Urothelium cell line (cell line): Measurements from ENCODE around the gene UQCR10.
A peak's percentile ranks its signal among the peaks of the same experiment; 100 is the strongest.
"Not testable (repeated sequence)": the region's sequence is repeated elsewhere in the genome, so short reads cannot be mapped to it uniquely, and the experiment has no call there.

Experiments used
- DNase-seq: peaks from one replicate; pipeline ENCODE4 v3.0.0; 2011; ENCODE audit warnings: low spot score, mixed read lengths
- FAIRE-seq: peaks from 2 replicates; lab custom pipeline; 2011; peaks lifted over from hg19 to GRCh38; lab: Jason Lieb, UNC

Gene UQCR10

DNA sequence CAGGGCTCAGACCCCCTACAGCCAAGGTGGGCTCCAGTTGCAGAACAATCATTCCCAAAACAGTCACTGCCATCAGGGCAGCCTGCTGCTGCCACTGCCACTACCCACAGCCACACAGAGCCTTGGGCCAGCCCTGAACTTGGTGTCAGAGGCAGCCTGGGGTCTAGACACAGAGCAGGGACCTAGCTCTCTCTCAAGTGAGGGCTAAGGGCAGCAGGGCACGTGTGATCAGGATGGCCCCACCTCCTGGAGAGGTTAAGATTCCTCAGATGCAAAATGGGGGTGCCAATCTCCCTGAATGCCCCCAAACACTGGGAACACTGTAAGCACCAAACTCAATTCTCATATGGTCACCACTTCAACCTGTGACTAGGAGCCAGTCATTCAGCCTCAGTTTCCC lies 31.8 kb upstream of the UQCR10 start:
- no peak for DNase-seq
- FAIRE-seq = no peak

DNA sequence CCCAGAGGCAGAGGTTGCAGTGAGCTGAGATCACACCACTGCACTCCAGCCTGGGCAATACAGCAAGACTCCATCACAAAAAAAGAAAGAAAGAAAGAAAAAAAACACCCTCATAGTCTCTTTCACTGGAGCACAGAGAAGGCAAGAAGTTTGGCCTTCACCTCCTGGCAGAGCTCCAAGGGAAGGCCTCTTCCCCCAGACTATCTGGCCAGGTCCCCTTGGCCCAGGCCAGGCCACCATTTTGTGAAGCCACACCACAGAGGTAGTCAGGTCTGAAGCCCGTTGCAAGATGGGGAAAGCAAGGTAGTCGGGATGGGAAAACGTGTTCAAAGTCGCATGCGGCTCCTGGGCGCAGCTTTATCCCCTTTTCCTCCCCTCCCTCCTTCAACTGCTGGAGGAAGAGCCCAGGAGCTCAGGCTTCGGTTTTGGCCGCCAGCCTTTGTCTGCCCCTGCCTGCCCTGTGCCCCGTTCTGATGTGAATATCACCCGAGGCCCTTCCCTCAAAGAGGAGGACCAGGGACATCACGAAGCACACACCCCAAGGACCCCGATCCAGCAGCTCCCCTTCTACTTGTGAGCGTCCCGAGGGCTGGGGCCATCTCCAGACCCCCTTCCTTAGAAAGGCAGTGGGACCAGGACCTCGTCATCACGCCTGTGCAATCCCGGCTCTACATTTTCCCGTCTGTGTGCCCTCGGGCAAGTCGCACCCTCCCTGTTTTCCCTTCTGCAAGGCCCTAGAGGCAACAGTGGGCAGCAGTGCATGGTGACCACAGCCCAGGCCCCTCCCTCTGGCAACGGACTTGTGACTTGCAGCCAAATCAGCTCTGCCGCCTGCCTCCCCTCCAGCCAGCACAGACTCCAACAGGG lies 29.7 kb upstream of the UQCR10 start:
- DNase-seq (no peak), FAIRE-seq (no peak)

DNA sequence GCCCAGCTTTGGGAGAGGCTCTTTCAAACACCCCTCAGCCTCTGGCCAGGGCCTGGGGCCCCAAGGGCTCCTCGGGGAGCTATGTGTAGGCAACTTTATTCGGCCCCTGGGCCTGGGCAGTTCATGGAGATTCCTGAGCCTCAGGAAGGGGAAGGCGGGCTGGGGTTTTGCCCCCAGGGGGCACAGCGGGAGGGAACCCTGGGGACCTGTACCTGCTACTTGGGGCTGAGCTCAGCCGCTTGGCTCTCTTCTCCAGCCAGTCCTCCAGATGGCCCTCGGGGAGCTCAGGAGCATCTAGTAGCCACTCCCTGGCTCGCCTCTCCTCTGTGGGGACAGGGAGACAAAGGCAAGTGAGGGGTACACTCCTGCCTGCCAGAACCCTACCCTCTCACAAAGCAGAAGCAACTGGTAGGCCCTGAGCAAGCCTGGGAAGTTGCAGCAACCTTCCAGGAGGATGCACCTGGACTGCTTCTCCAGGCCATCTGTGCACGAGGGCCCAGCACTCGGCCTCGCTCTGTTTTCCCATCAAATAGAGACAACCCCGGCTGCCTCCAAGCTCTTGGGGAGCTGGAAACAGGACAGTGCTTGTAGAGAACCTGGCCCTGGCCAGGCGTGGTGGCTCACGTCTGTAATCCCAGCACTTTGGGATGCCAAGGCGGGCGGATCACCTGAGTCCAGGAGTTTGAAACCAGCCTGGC lies 28.9 kb upstream of the UQCR10 start:
- no peak for DNase-seq

DNA sequence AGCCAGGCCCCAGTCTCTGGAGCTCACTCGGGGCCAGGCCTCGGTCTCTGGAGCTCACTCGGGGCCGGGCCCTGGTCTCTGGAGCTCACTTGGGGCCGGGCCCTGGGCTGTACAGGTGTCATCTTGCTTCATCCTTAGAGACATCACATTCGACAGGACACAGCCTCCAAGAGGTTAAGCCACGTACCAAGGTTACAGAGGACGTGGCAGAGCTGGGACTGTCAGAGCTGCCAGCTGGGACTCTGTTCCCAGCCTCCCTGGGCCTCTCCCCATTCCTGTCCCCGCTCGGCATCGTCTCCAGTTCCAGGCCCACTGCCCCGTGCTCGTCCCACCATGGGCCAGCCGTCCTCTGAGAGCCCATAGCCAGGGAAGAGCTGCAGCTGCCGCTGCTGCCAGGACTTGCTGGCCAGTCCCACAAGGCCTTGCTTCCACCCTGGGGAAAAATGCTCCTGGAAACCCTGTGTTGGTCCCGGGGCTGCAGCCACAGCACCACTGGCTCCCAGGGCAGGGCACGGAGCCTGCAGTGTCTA lies 27.8 kb upstream of the UQCR10 start:
- DNase-seq = no peak
- no peak for FAIRE-seq

More for the DNA sequence above, 28.9 kb upstream of the UQCR10 start:
- no peak for FAIRE-seq

DNA sequence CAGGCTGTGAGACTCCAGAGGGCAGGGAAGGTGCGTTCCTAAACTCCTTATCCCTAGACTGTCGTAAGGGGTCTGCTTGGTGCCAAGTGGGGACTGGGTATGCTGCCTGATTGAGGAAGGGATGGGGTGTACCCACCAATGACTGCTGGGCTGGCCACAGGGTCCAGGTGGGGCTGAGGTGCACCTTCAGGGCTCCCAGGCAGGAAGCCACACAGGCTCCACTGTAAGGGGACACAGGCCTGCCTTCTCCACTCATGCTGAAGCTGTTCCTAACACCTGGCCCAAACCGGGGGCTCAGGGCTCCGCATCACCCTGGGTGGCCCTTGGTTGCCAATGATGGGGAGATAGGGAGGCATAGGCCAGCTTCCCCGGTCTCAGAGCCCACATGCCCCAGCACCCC lies 27.0 kb upstream of the UQCR10 start:
- FAIRE-seq (no peak), DNase-seq (no peak)

DNA sequence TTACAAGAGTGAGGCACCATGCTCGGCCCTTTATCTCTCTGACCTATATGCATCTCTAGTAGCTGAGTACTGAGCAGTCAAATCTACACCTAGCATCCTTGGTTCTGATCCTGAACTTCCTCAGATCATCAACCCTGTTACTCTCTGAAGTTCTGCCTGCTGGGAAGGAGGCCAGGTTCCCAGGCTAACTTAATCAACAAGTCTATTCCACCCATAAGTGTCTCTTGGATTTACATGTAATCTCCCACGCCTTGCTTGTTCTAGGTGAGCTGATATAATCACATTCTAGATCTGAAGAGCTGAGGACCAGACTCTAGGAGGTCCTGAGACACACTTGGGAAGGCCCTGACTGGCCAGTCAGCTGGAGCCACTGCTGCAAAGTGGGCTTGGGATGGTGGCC lies 25.2 kb upstream of the UQCR10 start:
- DNase-seq (no peak), FAIRE-seq (no peak)

DNA sequence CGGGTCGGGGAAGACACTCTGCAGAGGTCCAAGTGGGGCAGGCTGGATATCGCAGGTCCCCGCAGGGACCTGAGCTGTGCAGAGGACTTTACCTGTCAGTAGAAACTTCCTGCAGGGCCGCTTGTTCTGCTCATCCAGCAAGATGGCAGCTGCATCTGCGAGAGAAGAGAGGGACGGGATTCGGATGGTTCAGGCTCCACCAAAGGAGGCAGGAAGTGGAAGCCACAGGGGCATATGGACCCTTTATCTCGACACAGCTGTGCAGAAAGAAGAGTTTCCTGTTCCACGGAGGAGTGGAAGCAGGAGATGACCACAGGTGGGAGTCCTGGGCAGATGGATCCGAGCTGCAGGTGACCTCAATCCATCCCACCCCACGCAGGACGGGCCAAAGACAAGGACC lies 24.8 kb upstream of the UQCR10 start:
- DNase-seq = no peak
- no peak for FAIRE-seq

DNA sequence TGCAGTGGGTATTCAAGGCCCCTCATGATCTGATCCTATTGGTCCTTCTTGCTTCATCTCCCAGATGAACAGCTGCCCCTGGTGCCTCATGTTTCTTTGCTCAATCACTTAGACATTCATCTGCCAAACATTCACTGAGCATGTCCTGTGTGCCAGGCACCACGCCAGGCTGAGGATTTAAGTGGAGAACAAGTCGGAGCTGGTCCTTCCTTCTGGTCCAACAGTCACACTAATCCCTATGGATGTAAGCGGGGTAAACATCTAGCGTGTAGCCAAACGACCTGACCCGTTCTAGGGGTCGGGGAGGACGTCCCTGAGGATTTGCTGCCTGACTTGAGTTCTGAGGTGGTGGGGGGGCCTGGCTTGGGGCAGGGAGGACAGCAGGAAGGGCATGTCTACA lies 22.3 kb upstream of the UQCR10 start:
- FAIRE-seq (peak; percentile 69), DNase-seq (no peak)

DNA sequence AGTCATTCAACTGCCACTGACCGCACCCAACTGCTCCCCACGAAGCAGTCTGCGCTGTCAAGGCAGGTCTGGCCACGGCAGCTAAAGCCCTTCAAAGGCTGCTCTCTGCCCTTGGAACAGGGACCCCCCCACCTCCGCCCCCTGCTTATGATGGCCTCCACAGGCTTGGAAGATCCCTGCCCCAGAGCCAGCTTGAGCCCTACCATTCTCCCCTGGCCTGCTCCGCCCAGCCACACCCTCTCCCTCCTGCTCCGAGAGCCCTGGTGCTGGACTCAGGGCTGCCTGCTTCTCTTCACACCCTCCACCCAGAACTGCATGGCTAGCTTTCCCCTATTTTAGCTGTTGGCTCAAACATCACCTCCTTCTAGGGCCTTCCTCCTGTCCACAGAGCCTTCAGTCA lies 19.3 kb upstream of the UQCR10 start:
- DNase-seq (no peak), FAIRE-seq (no peak)

DNA sequence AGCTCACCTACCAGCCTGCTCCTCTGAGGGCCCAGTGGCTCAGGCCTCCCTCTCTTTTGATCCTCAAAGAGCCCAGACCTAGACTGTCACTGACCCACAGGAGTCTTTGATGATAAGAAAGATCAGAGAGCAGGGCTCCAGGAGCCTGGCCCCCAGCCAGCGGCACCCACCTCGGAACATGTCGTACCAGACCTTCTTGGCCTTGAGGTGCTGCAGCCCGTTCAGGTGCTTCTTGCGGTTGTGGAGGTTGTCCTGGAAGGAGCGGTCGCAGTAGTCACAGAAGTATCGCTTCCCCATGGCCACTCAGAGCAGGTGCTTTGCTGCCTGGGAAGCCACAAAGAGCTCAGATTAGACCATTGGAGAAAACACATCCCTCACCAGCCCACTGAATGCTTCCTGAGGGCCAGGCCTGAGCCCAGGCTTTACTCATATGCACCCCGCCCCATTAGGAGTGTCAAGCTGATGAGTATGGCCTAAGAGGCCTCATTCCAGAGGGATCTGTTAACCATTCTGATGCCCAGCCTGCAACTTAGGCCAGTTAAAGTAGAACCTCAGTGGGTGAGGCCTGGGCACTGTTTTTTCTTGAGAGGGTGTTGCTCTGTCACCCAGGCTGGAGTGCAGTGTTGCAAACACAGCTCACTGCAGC lies 18.8 kb upstream of the UQCR10 start:
- no peak for DNase-seq

DNA sequence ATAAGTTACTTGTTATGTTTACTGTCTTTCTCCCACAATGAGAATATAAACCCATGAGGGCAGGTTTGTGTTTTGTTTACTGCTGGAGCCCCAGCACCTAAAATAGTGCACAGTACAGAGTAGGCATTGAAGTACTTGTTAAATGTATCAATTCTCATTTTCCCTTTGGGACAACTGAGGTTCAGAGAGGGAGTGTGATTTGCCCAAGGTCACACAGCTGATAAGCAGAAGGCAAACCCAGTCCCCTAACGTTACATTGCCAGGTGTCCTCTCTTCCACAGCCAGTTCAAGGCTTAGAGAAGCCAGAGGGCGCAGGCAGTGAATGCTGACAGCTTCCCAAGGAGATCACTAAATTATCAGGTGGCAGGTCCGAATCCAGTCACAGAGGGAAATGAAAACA lies 17.1 kb upstream of the UQCR10 start:
- FAIRE-seq (no peak), DNase-seq (no peak)

More for the DNA sequence above, 18.8 kb upstream of the UQCR10 start:
- no peak for FAIRE-seq

DNA sequence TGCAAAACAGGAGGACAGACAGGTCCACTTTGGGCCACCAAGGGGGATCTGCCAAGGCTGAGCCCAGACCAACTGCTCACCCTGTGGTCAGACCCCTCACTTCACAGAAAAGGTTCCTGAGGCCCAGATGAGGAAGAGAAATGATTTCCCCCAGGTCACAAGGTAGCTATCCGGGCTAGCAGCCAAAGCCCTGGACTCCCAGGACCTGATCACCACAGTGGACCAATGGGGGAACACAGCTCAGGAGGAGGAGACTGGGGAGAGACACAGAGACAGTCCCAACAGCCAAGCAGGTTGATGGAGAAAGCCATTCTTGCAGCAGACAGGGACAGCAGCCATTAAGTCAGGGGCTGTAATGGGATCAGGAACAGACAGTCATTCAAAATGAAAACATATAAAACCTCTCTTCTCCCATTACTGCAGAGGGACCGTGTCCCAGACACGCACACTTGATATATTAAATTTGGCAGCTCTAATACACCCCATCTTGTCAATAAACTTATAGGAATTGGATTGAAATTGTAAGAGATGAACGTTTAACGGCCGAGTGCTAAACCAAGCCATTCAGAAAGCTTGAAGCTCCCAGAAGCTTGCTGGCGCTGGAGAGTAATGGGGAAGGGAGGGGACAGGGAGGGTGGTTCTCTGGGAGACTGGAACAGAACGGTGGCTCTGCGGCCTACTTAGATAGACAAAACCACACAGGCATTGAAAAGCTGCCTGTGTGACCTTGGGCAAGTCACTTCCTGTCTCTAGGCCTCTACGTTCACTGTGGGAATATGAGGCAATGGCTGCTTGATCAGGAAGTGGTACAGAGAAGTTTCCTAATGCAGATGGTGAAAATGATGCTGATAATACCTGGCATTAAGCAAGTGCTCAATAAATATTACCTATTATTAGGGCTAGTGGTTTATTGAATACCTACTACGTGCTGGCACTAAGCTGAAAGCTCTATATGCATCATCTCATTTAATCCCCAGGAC lies 16.3 kb upstream of the UQCR10 start:
- no peak for DNase-seq
- no peak for FAIRE-seq

DNA sequence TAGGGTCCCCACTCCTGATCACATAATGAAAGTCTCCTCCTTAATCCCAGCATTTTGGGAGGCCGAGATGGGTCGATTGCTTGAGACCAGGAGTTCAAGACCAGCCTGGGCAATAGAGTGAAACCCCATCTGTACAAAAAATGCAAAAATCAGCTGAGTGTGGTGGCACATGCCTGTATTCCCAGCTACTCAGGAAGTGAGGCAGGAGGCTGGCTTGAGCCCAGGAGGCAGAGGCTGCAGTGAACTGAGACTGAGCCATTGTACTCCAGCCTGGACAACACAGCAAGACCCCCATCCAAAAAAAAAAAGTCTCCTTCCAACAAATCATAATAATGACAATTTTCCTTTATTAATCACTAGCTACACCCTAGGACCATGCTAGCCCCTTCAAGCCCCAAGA lies 15.5 kb upstream of the UQCR10 start:
- DNase-seq (no peak), FAIRE-seq (no peak)

DNA sequence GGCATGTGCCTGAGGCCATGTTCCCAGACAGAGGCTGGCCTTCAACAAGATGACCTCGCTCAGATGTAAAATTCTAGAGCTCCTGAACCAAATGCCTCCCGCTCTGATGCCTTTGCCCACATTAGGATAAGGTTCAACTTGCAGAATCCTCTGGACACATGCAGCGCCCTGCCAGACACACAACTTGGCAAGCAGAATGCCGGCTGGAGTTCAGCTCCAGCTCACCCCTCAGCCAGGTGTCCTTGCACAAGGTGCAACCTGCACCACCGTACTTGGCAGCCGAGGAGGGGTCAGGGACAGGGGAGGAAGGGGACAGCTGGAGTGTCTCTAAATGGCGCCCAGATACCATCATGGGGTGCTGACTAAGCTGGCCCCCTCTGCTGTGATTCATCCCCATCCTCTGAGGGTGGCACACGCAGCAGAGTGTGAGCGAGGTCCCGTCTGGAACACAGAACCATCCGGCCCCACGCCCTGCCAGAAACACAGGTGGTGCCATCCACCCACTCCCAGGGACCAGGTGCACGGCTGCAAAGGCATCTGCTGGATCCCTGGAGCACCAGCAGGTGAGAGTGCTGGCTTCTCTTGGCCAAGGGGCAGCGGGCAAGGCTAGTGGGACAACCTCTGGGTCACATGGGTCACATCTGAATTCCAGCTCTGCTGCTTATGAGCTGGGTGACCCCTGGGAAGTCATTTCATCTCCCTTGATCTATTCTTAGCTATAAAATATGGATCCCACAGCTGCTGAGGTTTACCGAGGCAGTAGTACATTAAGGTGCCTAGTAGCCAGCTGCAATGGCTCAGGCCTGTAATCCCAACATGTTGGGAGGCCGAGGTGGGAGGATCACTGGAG lies 13.1 kb upstream of the UQCR10 start:
- no peak for DNase-seq
- FAIRE-seq = no peak

DNA sequence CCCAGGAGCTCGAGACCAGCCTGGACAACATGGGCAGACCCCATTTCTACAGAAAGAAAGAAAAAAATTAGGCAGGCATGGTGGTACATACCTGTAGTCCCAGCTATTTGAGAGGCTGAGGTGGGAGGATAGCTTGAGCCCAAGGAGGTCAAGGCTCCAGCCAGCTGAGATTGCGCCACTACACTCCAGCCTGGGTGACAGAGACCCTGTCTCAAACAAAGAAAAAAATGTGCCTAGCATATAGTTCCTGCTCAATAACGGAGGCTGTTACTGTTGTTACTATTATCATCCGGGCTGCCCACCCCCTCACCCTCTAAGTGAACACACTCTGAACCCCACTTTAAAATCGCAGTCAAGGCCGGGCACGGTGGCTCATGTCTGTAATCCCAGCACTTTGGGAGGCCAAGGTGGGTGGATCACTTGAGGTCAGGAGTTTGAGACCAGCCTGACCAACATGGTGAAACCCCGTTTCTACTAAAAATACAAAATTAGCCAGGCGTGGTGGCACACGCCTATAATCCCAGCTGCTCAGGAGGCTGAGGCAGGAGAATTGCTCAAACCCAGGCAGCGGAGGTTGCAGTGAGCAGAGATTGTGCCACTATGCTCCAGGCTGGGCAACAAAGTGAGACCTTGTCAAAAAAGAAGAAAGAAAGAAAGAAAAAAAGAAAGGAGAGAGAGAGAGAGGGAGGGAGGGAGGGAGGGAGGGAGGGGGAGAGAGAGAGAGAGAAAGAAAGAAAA lies 12.3 kb upstream of the UQCR10 start:
- not testable (repeated sequence) for DNase-seq, FAIRE-seq

DNA sequence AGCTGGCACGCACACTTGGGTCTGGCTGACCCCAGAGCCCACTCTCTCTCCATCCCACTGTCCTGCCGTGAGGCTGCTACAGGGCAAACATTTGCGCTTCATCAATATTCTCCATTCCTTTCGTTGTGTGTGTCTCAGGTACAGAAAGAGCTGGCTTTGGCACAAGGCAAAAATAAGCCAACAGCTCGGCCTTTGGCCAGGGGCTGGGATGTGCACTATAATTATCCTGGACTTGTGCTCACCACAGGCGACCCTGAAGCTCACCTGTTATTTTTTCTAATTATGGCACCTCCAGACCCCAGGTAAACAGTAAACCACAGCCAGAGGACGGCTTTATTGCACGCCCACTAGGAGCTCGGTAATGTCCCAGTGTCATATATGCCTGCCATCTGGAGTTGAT lies 11.3 kb upstream of the UQCR10 start:
- no peak for DNase-seq
- no peak for FAIRE-seq

DNA sequence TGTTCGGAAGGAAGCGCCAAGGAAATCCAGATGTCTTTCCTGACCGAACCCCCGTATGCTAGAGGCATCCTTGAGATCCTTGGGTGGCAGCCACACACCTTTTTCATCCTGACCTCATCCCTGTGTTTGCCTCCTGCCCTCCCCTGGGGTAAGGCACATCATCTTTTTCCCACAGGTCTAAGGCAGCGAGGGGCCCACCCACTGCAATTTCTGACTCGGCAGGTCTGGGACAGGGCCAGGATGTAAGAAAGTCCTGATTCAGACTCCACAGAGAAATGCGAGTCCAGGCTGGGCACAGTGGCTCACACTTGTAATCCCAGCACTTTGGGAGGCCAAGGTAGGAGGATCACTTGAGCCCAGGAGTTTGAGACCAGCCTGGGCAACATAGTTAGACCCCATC lies 10.8 kb upstream of the UQCR10 start:
- DNase-seq (no peak), FAIRE-seq (no peak)

DNA sequence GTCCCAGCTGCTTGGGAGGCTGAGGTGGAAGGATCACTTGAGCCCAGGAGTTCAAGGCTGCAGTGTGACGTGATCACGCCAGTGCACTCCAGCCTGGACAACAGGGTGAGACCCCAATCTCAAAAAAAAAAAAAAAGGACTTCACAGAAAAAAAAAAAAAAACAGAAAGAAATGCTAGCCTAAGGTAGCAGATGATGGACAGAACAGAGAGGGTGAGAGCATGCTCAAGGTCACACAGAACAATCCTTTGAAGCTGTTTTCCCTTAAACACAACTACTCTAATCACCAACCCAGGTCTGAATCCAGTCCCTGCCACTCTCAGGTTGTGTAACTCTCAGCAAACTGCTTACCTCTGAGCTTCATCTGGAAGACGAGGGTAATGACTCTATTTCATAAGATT lies 10.1 kb upstream of the UQCR10 start:
- no peak for FAIRE-seq
- no peak for DNase-seq
